ENCODE measurements around the gene FBXO38. TPM values are rescaled to one million over a fixed set of nuclear protein-coding genes. Genes with fewer than 3 reads are reported as not detected.

Gene FBXO38
- polyA plus RNA-seq, 1 of the 3 experiments (the other 2 are of a cell fraction), result 15.5 TPM

GRCh38 chr5:148426514-148426913 is 42.8 kb downstream of the FBXO38 start:
- Histone ChIP-seq H3K9me2 (no peaks in the 10 kb centered on the region), H3K27ac (ENCODE audit: low read depth in 2 of 2, low read length in 1 of 2) (no peak overlapping the region; a peak in 1 of 4 replicates), H3K4me1 (ENCODE audit: control insufficient read depth in 1 of 2, insufficient read depth in 2 of 2, low read depth in 1 of 2, low read length in 1 of 2) (no peaks in the 10 kb centered on the region; a peak in 1 of 4 replicates), H3K9me3 (no peaks in the 10 kb centered on the region), H3K4me2 (no peak overlapping the region), H3K4me3 (ENCODE audit: low read depth in 2 of 2, low read length in 1 of 2) (no peak overlapping the region), H3K27me3 (ENCODE audit: insufficient read depth) (no peaks in the 10 kb centered on the region), H4K20me1 (ENCODE audit: insufficient read depth) (no peaks in the 10 kb centered on the region), H3K79me2 (ENCODE audit: insufficient read depth) (peaks cover 4% of the 10 kb centered on the region; the same call in 1 of the 2 replicates), H3K36me3 (replicated peaks in 1 of 2; ENCODE audit: control insufficient read depth in 1 of 2, insufficient read depth in 2 of 2, low read length in 1 of 2) (peaks cover 87 to 92% of the 10 kb centered on the region in 2 experiments), H3K9ac (no peak overlapping the region), H2AFZ (ENCODE audit: low read depth) (no peak overlapping the region), H3F3A (replicated peaks; ENCODE audit: insufficient read depth) (peaks cover 5% of the 10 kb centered on the region)
- CTCF ChIA-PET, result interaction anchor here (1.1 to 4.0 kb wide), 5 partner anchors 17 to 304 kb away, joined by 3 to 35 read pairs (median 5); no protein-coding TSS in a partner anchor
- no peak for DNase-seq
- POLR2A ChIA-PET, result no interaction called here
- TF ChIP-seq SMC3 (IDR thresholded peaks at IDR 0.05; ENCODE audit: low read depth, low read length), result no peak
- TF ChIP-seq EP300 (IDR thresholded peaks at IDR 0.05; ENCODE audit: borderline replicate concordance in 1 of 2, low read depth in 1 of 2, low read length in 1 of 2), result no peak
- no peak for TF ChIP-seq REST (IDR thresholded peaks at IDR 0.05; ENCODE audit: low read depth, low read length)

- no peak for TF ChIP-seq FOSL2 (IDR thresholded peaks at IDR 0.05; ENCODE audit: borderline replicate concordance, low read depth)
- TF ChIP-seq TAF1 (IDR thresholded peaks at IDR 0.05; ENCODE audit: borderline replicate concordance, low read depth, low read length), result no peak
- no peak for TF ChIP-seq TCF12 (IDR thresholded peaks at IDR 0.05)
- TF ChIP-seq GABPA (IDR thresholded peaks at IDR 0.05; ENCODE audit: low read depth), result no peak
- TF ChIP-seq POLR2AphosphoS5 (IDR thresholded peaks at IDR 0.05; ENCODE audit: low read depth, low read length), result no peak
- H3K9ac ChIP-seq, result no peak overlapping the region
- H3K27me3 ChIP-seq (ENCODE audit: insufficient read depth), result no peaks in the 10 kb centered on the region
- H3K9me3 ChIP-seq, result no peaks in the 10 kb centered on the region
- no peaks in the 10 kb centered on the region for H3K9me2 ChIP-seq
- H3K4me3 ChIP-seq (ENCODE audit: low read depth in 2 of 2, low read length in 1 of 2), result no peak overlapping the region
- H3F3A ChIP-seq (replicated peaks; ENCODE audit: insufficient read depth), result peaks cover 5% of the 10 kb centered on the region
- peaks cover 4% of the 10 kb centered on the region; the same call in 1 of the 2 replicates for H3K79me2 ChIP-seq (ENCODE audit: insufficient read depth)
- peaks cover 81 to 91% of the 10 kb centered on the region in 2 experiments for H3K36me3 ChIP-seq (replicated peaks in 1 of 2; ENCODE audit: control insufficient read depth in 1 of 2, insufficient read depth in 2 of 2, low read length in 1 of 2)
- H2AFZ ChIP-seq (ENCODE audit: low read depth), result no peak overlapping the region
- DNase-seq, result no peak
- ChIA-PET CTCF (interaction anchor here (1.0 to 4.0 kb wide), 7 partner anchors 12 to 303 kb away, joined by 3 to 35 read pairs (median 4); no protein-coding TSS in a partner anchor), POLR2A (no interaction called here)
- H3K4me2 ChIP-seq, result no peak overlapping the region
- no peak overlapping the region for H3K27ac ChIP-seq (ENCODE audit: low read depth in 2 of 2, low read length in 1 of 2)
- no peaks in the 10 kb centered on the region; a peak in 1 of 4 replicates for H3K4me1 ChIP-seq (ENCODE audit: control insufficient read depth in 1 of 2, insufficient read depth in 2 of 2, low read depth in 1 of 2, low read length in 1 of 2)
- 100% methylated on average over 4 of the region's 14 CpGs for WGBS (ENCODE audit: low lambda C conversion rate)
- no peaks in the 10 kb centered on the region for H4K20me1 ChIP-seq (ENCODE audit: insufficient read depth)
These were observed 43.7 kb downstream of the FBXO38 start for GRCh38 chr5:148427370-148428042.
